ENCODE results near the gene CD34.

The CD34 gene

DNA sequence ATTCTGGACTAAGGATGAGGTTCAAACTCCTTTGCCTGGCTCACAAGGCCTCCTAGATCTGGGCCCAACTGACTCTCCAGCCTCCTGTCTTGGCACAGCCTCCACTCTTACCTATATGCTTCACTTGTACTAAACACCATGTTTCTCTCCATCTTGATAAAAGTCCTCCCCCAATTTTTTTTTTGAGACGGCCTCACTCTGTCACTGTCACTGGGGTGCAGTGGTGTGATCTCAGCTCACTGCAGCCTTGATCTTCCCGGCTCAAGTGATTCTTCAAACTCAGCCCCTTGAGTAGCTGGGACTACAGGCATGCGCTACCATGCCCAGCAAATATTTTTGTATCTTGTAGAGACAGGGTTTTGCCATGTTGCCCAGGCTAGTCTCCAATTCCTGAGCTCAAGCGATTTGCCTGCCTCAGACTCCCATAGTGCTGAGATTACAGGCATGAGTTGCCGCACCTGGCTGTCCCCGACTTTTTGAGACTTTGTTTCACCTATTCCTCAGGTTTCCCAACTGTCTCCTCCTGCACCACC is 39.7 kb downstream of the CD34 start (continued):
- no peak for TF ChIP-seq ZNF391 (tag by site-specific recombination; IDR thresholded peaks at IDR 0.05; ENCODE audit: borderline replicate concordance, low read depth)
- TF ChIP-seq ZNF394 (tag by site-specific recombination; IDR thresholded peaks at IDR 0.05; ENCODE audit: borderline replicate concordance) = no peak
- no peak for TF ChIP-seq ZNF23 (tag by site-specific recombination; IDR thresholded peaks at IDR 0.05; ENCODE audit: borderline replicate concordance)
- TF ChIP-seq ZNF776 (tag by site-specific recombination; IDR thresholded peaks at IDR 0.05; ENCODE audit: borderline replicate concordance) = no peak
- TF ChIP-seq, protein P1, sequence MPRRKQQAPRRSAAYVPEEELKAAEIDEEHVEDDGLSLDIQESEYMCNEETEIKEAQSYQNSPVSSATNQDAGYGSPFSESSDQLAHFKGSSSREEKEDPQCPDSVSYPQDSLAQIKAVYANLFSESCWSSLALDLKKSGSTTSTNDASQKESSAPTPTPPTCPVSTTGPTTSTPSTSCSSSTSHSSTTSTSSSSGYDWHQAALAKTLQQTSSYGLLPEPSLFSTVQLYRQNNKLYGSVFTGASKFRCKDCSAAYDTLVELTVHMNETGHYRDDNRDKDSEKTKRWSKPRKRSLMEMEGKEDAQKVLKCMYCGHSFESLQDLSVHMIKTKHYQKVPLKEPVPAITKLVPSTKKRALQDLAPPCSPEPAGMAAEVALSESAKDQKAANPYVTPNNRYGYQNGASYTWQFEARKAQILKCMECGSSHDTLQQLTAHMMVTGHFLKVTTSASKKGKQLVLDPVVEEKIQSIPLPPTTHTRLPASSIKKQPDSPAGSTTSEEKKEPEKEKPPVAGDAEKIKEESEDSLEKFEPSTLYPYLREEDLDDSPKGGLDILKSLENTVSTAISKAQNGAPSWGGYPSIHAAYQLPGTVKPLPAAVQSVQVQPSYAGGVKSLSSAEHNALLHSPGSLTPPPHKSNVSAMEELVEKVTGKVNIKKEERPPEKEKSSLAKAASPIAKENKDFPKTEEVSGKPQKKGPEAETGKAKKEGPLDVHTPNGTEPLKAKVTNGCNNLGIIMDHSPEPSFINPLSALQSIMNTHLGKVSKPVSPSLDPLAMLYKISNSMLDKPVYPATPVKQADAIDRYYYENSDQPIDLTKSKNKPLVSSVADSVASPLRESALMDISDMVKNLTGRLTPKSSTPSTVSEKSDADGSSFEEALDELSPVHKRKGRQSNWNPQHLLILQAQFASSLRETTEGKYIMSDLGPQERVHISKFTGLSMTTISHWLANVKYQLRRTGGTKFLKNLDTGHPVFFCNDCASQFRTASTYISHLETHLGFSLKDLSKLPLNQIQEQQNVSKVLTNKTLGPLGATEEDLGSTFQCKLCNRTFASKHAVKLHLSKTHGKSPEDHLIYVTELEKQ (tag by site-specific recombination; IDR thresholded peaks at IDR 0.05; ENCODE audit: borderline replicate concordance) = no peak

DNA sequence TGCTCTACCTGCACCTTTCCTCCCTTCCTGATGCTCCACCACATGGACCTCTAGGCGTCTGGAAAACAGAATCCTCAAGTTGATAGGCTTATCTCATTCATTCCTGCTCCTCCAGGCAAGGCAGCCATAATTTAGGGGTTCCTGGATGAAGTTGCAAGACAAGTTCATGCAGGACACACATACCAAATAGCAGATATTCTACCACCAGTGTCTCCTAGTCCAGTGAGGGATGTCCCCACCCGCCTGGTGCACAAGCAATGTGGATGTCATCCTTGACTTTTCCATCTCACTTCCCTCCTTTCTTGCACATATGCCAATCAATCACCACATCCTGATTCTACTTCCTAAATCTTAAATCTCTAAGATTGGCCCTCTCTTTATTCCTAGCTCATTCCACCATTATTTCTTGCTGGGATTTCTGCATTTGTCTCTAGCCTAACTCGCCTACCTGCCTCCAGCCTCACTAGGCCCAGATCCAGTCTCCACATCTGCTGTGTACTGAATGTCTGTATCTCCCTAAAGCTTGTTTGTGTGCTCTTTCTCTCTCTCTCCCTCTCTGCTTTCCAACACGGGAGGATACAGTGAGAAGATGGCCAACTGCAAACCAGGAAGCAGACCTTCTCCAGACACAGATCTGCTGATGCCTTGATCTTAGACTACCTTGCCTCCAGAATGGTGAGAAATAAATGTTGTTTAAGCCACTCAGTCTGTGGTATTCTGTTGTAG is 40.5 kb downstream of the CD34 start:
- no peak overlapping the region for H3K27ac ChIP-seq (ENCODE audit: extremely low read depth, low read depth, low read length)
- TF ChIP-seq FEZF1 (tag by site-specific recombination; IDR thresholded peaks at IDR 0.05) = no peak
- peaks cover 0 to 23% of the 10 kb centered on the region in 2 experiments; a peak in 2 of 3 replicates for H3K36me3 ChIP-seq (ENCODE audit: control insufficient read depth in 2 of 2, insufficient read depth in 1 of 2, low read length in 2 of 2)
- CTCF ChIA-PET = interaction anchor here (0.6 to 11.2 kb wide), 5 partner anchors 14 to 157 kb away, joined by 3 to 146 read pairs (median 27); no protein-coding TSS in a partner anchor
- POLR2A ChIA-PET = no interaction called here
- H3K9me3 ChIP-seq (ENCODE audit: control insufficient read depth, insufficient read depth, low read depth, low read length) = no peaks in the 10 kb centered on the region
- no peak overlapping the region for H3K4me3 ChIP-seq (ENCODE audit: low read depth, low read length)
- 0 out of 2 replicates have a peak, but pooled peaks cover 2% of the 10 kb centered on the region for H3K4me1 ChIP-seq (ENCODE audit: control insufficient read depth, insufficient read depth, low read length)

DNA sequence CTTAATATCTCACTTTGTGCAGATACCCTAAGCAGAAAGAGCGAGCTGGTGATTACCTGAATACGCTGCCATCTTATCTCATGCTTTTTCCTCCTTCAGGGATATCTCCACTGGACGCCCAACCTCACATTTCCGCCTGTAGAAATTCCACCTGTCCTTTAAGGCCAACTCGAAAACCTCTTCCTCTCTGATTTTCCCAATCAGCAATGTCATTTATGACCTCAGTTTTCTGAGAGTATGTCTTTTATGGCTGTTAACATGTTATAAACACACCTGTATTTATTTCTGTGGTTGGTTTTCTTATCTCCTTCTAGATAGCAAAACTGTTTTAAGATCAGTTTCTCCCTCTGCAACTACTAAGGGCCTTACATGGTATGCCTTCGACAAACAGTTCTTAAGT is 41.1 kb downstream of the CD34 start:
- no peak overlapping the region for H3K27ac ChIP-seq (ENCODE audit: extremely low read depth, low read depth, low read length)
- ChIA-PET POLR2A (interaction anchor here (1.4 kb wide), 1 partner anchor 47 kb away, joined by 3 read pairs; no protein-coding TSS in a partner anchor), CTCF (interaction anchor here (0.6 to 11.2 kb wide), 18 partner anchors 8 to 447 kb away, joined by 3 to 146 read pairs (median 5); no protein-coding TSS in a partner anchor)
- TF ChIP-seq, protein P2, sequence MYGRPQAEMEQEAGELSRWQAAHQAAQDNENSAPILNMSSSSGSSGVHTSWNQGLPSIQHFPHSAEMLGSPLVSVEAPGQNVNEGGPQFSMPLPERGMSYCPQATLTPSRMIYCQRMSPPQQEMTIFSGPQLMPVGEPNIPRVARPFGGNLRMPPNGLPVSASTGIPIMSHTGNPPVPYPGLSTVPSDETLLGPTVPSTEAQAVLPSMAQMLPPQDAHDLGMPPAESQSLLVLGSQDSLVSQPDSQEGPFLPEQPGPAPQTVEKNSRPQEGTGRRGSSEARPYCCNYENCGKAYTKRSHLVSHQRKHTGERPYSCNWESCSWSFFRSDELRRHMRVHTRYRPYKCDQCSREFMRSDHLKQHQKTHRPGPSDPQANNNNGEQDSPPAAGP (tag by site-specific recombination; IDR thresholded peaks at IDR 0.05) = no peak
- TF ChIP-seq ZNF610 (tag by site-specific recombination; IDR thresholded peaks at IDR 0.05; ENCODE audit: borderline replicate concordance) (no peak), HOXA7 (CRISPR knock-in tag; IDR thresholded peaks at IDR 0.05; ENCODE audit: borderline replicate concordance) (no peak), HOXC10 (CRISPR knock-in tag; IDR thresholded peaks at IDR 0.05) (no peak), ZNF37A (tag by site-specific recombination; IDR thresholded peaks at IDR 0.05) (no peak)
- TF ChIP-seq, protein P1 (tag by site-specific recombination; IDR thresholded peaks at IDR 0.05; ENCODE audit: borderline replicate concordance) = no peak
- peaks cover 0 to 29% of the 10 kb centered on the region in 2 experiments; a peak in 2 of 3 replicates for H3K36me3 ChIP-seq (ENCODE audit: control insufficient read depth in 2 of 2, insufficient read depth in 1 of 2, low read length in 2 of 2)
- 0 out of 2 replicates have a peak, but pooled peaks cover 2% of the 10 kb centered on the region for H3K4me1 ChIP-seq (ENCODE audit: control insufficient read depth, insufficient read depth, low read length)
- no peak overlapping the region for H3K4me3 ChIP-seq (ENCODE audit: low read depth, low read length)
- H3K9me3 ChIP-seq (ENCODE audit: control insufficient read depth, insufficient read depth, low read depth, low read length) = no peaks in the 10 kb centered on the region

All from HEK293 (cell line).